H1 (cell line): ENCODE data around the gene HMMR. TPM values are rescaled to one million over a fixed set of nuclear protein-coding genes. Genes with fewer than 3 reads are reported as not detected.

Experiments
- E2F6 ChIP-seq: IDR thresholded peaks from 2 replicates; pipeline ENCODE4 v1.6.1; 2012; ENCODE audit warnings: inconsistent platforms
- GTF2F1 ChIP-seq: IDR thresholded peaks from 2 replicates; pipeline ENCODE4 v1.6.1; 2012; ENCODE audit warnings: low read depth, low read length, improper control_type of control experiment, borderline replicate concordance
- SIRT6 ChIP-seq: IDR thresholded peaks from one replicate; pipeline ENCODE4 v1.7.1; 2012; ENCODE audit warnings: low read length, inconsistent platforms
- polyA plus RNA-seq, 7 experiments: library from polyadenylated mRNA; depleted of rRNA in 3 of 7; stranded (reverse) in 5 of 7; unstranded in 2 of 7; fragments of >200 nt in 5 of 7; fragments of 200-250 nt in 2 of 7; gene quantifications; 1 replicate in 5 of 7; 2 replicates in 1 of 7; 4 replicates in 1 of 7; pipeline versions ENCODE4 v1.2.1 to v1.2.3, GENCODE V29; 2011 to 2013; ENCODE audit warnings: missing spikeins in 2 of 7, mixed read lengths in 2 of 7
- total RNA-seq: library from RNA; stranded (reverse); fragmentation: NEBNext Ultra II Directional; extraction: Animal tissue kit (Norgen Biotek cat#: 25700); gene quantifications from 2 replicates; pipeline ENCODE4 v1.2.1, GENCODE V29; 2021

HMMR gene
- total and polyA plus RNA-seq, 2 of the 8 experiments (the other 6 are each of a cell fraction or from before 2014, with no cell fraction given) = 17.5 to 77.3 TPM

GRCh38 chr5:163505368-163506094 lies 45.1 kb downstream of the HMMR start, which contains the start of gene MAT2B (continued):
- TF ChIP-seq E2F6 (no peak), GTF2F1 (no peak), SIRT6 (no peak)
